PC-9 (cell line): ENCODE measurements around the gene ELOA2.

Source experiments
- EZH2 ChIP-seq: fragments of 200-600 bp; sonication (generic); IDR thresholded peaks from 2 replicates; pipeline ENCODE4 v1.8.0; 2017; ENCODE audit warnings: antibody characterized with exemption, low read depth
- TF ChIP-seq, protein P1 (sequence below): fragments of 200-600 bp; sonication (generic); conservative IDR thresholded peaks from 2 replicates; pipeline ENCODE4 v1.6.1; 2017; ENCODE audit warnings: mixed run types, antibody characterized with exemption, mild to moderate bottlenecking, moderate library complexity

DNA sequence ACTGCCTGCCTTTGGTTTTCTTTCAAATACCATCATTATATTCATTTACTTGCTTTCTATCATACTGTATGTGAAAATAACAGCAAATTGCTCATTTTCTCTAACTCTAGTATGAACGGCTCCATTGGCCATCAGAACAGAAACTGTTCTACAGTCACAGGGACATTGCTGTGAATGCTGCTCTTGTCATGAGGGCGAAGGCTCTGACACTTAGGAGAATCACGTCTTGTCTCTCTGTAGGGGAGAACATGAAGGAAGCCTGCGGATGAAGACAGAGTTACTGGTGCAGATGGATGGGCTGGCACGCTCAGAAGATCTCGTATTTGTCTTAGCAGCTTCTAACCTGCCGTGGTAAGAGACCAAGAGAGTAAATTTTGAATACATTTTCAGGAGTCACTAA is 41.7 kb upstream of the ELOA2 start:
- TF ChIP-seq, protein P1, sequence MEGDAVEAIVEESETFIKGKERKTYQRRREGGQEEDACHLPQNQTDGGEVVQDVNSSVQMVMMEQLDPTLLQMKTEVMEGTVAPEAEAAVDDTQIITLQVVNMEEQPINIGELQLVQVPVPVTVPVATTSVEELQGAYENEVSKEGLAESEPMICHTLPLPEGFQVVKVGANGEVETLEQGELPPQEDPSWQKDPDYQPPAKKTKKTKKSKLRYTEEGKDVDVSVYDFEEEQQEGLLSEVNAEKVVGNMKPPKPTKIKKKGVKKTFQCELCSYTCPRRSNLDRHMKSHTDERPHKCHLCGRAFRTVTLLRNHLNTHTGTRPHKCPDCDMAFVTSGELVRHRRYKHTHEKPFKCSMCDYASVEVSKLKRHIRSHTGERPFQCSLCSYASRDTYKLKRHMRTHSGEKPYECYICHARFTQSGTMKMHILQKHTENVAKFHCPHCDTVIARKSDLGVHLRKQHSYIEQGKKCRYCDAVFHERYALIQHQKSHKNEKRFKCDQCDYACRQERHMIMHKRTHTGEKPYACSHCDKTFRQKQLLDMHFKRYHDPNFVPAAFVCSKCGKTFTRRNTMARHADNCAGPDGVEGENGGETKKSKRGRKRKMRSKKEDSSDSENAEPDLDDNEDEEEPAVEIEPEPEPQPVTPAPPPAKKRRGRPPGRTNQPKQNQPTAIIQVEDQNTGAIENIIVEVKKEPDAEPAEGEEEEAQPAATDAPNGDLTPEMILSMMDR, result no peak
- no peak for TF ChIP-seq EZH2
